ENCODE results near the gene RARRES2.

DNA sequence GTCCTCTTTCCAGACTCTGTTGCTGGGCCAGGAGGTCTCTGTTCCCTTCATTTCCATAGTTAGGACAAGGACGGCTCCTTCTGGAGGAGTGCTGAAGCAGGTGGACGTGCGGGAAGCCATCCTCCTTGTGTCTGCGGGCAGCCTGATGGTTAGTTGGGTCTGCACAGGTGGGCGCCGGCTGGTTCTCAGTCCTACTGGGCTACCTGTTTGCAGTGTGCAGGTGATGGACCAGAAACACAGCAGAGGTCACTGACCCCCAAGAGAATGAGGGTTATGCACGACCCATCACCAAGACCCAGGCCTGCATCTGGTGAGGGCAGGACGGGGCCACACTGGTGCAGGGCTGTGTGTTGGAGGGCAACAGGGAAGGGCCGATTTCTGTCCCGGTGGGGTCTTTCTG, 7.8 kb downstream of the RARRES2 start:
- TF ChIP-seq, protein P1, sequence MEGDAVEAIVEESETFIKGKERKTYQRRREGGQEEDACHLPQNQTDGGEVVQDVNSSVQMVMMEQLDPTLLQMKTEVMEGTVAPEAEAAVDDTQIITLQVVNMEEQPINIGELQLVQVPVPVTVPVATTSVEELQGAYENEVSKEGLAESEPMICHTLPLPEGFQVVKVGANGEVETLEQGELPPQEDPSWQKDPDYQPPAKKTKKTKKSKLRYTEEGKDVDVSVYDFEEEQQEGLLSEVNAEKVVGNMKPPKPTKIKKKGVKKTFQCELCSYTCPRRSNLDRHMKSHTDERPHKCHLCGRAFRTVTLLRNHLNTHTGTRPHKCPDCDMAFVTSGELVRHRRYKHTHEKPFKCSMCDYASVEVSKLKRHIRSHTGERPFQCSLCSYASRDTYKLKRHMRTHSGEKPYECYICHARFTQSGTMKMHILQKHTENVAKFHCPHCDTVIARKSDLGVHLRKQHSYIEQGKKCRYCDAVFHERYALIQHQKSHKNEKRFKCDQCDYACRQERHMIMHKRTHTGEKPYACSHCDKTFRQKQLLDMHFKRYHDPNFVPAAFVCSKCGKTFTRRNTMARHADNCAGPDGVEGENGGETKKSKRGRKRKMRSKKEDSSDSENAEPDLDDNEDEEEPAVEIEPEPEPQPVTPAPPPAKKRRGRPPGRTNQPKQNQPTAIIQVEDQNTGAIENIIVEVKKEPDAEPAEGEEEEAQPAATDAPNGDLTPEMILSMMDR (IDR thresholded peaks at IDR 0.05): no peak
- TF ChIP-seq EP300 (IDR thresholded peaks at IDR 0.05; ENCODE audit: low read depth) (no peak), POLR2A (IDR thresholded peaks at IDR 0.05) (no peak)
